ENCODE measurements around the gene MOV10L1. TPM values are rescaled to one million over a fixed set of nuclear protein-coding genes. Genes with fewer than 3 reads are reported as not detected.

Gene MOV10L1
- total RNA-seq, 1 donor from 2014 or later: 0.78 TPM

GRCh38 chr22:50058906-50059880 is 30.6 kb upstream of the MOV10L1 start:
- no peak for DNase-seq

- DNase-seq: no peak
These were observed 29.9 kb upstream of the MOV10L1 start for GRCh38 chr22:50059881-50060262.

GRCh38 chr22:50060441-50061140 is 29.2 kb upstream of the MOV10L1 start:
- no peak for DNase-seq

- DNase-seq: no peak
These were observed 28.5 kb upstream of the MOV10L1 start for GRCh38 chr22:50061141-50061823.

GRCh38 chr22:50061824-50062355 is 27.9 kb upstream of the MOV10L1 start:
- DNase-seq: no peak

- DNase-seq: no peak
These were observed 27.2 kb upstream of the MOV10L1 start for GRCh38 chr22:50062509-50063135.

GRCh38 chr22:50063589-50064393 is 26.0 kb upstream of the MOV10L1 start:
- DNase-seq: no peak

GRCh38 chr22:50064453-50064852 is 25.4 kb upstream of the MOV10L1 start:
- DNase-seq: no peak

- DNase-seq: no peak
These were observed 22.6 kb upstream of the MOV10L1 start for GRCh38 chr22:50067244-50067643.

- DNase-seq: no peak
These were observed 21.7 kb upstream of the MOV10L1 start for GRCh38 chr22:50068096-50068495.

- DNase-seq: no peak
These were observed 19.4 kb upstream of the MOV10L1 start for GRCh38 chr22:50070366-50070765.

GRCh38 chr22:50071432-50072166 is 18.2 kb upstream of the MOV10L1 start:
- DNase-seq: no peak

- no peak for DNase-seq
These were observed 17.6 kb upstream of the MOV10L1 start for GRCh38 chr22:50072167-50072555.

- DNase-seq: no peak
These were observed 16.9 kb upstream of the MOV10L1 start for GRCh38 chr22:50072714-50073538.

- DNase-seq: no peak
These were observed 15.8 kb upstream of the MOV10L1 start for GRCh38 chr22:50074056-50074455.

- no peak for DNase-seq
These were observed 15.0 kb upstream of the MOV10L1 start for GRCh38 chr22:50074551-50075530.

- no peak for DNase-seq
These were observed 12.9 kb upstream of the MOV10L1 start for GRCh38 chr22:50076646-50077535.
